NT2/D1 (cell line): Measurements from ENCODE around the gene PARD3.

Source experiments
- DNase-seq: peaks from one replicate; pipeline ENCODE4 v3.0.0-alpha.2; 2011; ENCODE audit warnings: low read depth, low spot score
- H3K27me3 ChIP-seq: 2 replicates; pipeline ENCODE4 v1.6.0; 2011; ENCODE audit warnings: mild to moderate bottlenecking; ENCODE audit not compliant: insufficient read length, insufficient read depth
- H3K36me3 ChIP-seq: 2 replicates; pipeline ENCODE4 v1.6.1; 2011; ENCODE audit warnings: mild to moderate bottlenecking, low read length, mixed read lengths; ENCODE audit not compliant: insufficient read depth, insufficient read length
- H3K4me1 ChIP-seq: 2 replicates; pipeline ENCODE4 v1.5.1; 2011; ENCODE audit not compliant: insufficient read depth, insufficient read length
- H3K4me3 ChIP-seq: 2 replicates; pipeline ENCODE4 v1.5.1; 2011; ENCODE audit warnings: low read depth; ENCODE audit not compliant: insufficient read length
- H3K9ac ChIP-seq: 2 replicates; pipeline ENCODE4 v1.6.0; 2011; ENCODE audit warnings: low read depth; ENCODE audit not compliant: insufficient read length
- H3K9me3 ChIP-seq: 2 replicates; pipeline ENCODE4 v1.5.1; 2011; ENCODE audit warnings: mild to moderate bottlenecking, low read length; ENCODE audit not compliant: insufficient read depth
- SUZ12 ChIP-seq: IDR thresholded peaks from 2 replicates; pipeline ENCODE4 v1.6.1; 2011; ENCODE audit not compliant: insufficient read length, insufficient read depth; ENCODE audit errors: extremely low read depth
- YY1 ChIP-seq: IDR thresholded peaks from 2 replicates; pipeline ENCODE4 v1.6.1; 2011; ENCODE audit not compliant: insufficient read length, insufficient read depth
- ZNF274 ChIP-seq: IDR thresholded peaks from 2 replicates; pipeline ENCODE4 v1.6.1; 2011; ENCODE audit warnings: mild to moderate bottlenecking, low read depth, low read length

PARD3 gene

GRCh38 chr10:34544400-34544799 lies 270.7 kb downstream of the PARD3 start:
- no peak for TF ChIP-seq YY1
- TF ChIP-seq ZNF274 = no peak
- TF ChIP-seq SUZ12 = no peak
- H3K9ac ChIP-seq = no peak overlapping the region
- H3K4me3 ChIP-seq = no peak overlapping the region
- DNase-seq = no peak
- H3K36me3 ChIP-seq = no peaks in the 10 kb centered on the region
- no peaks in the 10 kb centered on the region for H3K4me1 ChIP-seq
- no peaks in the 10 kb centered on the region for H3K9me3 ChIP-seq
- H3K27me3 ChIP-seq = no peaks in the 10 kb centered on the region

- H3K9ac ChIP-seq = no peak overlapping the region
- H3K9me3 ChIP-seq = no peaks in the 10 kb centered on the region
- no peak overlapping the region for H3K4me3 ChIP-seq
- DNase-seq = no peak
- H3K4me1 ChIP-seq = no peaks in the 10 kb centered on the region
- no peaks in the 10 kb centered on the region for H3K27me3 ChIP-seq
- H3K36me3 ChIP-seq = no peaks in the 10 kb centered on the region
- TF ChIP-seq ZNF274 (no peak), SUZ12 (no peak), YY1 (no peak)
These were observed 271.4 kb downstream of the PARD3 start for GRCh38 chr10:34543716-34544115.

DNA sequence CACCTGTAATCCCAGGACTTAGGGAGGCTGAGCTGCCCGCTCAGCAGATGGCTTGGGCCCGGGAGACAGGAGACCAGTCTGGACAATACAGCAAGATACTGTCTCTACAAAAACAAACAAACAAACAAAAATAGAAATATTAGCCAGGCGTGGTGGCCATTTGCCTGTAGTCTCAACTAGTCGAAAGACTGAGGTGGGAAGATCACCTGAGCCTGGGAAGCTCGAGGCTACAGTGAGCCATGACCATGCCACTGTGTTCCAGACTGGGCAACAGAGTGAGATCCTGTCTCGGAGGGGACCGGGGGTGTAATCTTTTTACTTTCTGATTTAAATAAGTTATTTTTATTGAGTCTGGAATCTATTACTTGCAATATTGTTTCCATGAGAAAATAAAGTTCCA lies 274.6 kb downstream of the PARD3 start:
- no peaks in the 10 kb centered on the region for H3K27me3 ChIP-seq
- no peaks in the 10 kb centered on the region for H3K36me3 ChIP-seq
- TF ChIP-seq YY1 (no peak), SUZ12 (no peak), ZNF274 (no peak)
- H3K9me3 ChIP-seq = no peaks in the 10 kb centered on the region
- no peak for DNase-seq
- no peak overlapping the region for H3K9ac ChIP-seq
- H3K4me1 ChIP-seq = no peaks in the 10 kb centered on the region
- H3K4me3 ChIP-seq = no peak overlapping the region

DNA sequence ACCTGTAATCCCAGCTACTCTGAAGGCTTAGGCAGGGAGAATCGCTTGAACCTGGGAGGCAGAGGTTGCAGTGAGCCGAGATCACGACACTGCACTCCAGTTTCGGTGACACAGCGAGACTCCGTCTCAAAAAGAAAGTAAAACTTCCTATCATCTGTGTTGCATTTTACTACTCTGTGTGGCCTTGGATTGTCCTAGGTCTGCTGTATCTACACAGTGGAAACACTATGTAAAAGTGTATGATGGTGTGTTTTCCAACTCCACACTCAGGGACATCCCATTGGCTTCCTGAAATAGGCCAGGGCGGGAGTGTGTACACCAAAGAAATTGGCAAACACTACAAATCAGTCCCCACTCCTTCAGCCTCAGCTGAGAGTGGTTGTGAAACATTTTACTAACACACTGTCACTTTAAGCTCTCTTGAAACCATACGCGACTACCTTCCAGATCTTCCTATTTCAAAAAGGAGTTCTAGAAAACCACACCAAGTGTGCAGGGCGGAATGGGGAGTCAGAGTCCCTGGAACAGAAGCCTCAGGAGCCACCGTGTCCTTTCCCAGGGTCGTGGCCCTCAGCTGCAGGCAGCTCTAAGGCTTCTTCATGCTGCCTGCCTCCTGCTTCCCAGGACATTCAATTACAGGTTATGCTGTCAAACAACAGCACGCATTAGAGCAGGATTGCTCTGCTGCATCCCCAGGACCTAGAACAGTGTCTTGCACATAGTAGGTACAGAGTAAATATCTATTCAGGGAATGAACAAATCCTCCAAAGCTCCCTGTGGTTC lies 275.4 kb downstream of the PARD3 start:
- H3K4me3 ChIP-seq = no peak overlapping the region
- H3K36me3 ChIP-seq = no peaks in the 10 kb centered on the region
- H3K9me3 ChIP-seq = no peaks in the 10 kb centered on the region
- H3K4me1 ChIP-seq = no peaks in the 10 kb centered on the region
- H3K27me3 ChIP-seq = no peaks in the 10 kb centered on the region
- TF ChIP-seq ZNF274 (no peak), YY1 (no peak), SUZ12 (no peak)
- DNase-seq = no peak
- no peak overlapping the region for H3K9ac ChIP-seq

GRCh38 chr10:34538281-34538829 lies 276.7 kb downstream of the PARD3 start:
- DNase-seq = no peak
- TF ChIP-seq SUZ12 (no peak), ZNF274 (no peak), YY1 (no peak)
- no peaks in the 10 kb centered on the region for H3K4me1 ChIP-seq
- H3K36me3 ChIP-seq = no peaks in the 10 kb centered on the region
- H3K9ac ChIP-seq = no peak overlapping the region
- H3K27me3 ChIP-seq = no peaks in the 10 kb centered on the region
- H3K4me3 ChIP-seq = no peak overlapping the region
- H3K9me3 ChIP-seq = no peaks in the 10 kb centered on the region

DNA sequence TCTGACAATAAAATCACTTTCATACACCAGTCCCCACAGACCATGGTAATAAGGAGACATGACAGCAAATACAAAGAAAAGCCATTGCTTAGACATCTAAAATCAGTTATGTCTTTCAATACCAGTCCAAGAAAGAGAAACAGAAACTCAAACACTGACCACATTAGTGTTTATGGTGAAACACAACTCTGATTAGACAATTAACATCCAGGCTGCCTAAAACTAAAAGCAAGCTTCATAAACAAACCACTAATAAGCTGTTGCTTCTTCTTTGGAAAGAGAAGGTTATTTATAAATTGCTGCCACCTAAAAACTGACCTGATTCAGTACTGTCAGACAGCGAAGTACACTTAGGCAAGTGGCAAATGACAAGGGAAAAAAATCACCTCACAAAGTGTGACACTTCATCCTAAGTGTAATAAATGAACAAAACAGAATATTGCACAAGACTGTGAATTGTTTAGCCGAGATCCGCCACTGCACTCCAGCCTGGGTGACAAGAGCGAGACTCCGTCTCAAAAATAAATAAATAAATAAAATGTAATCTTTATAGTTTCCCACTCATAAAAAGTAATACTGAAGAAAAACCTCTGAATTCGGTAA lies 277.4 kb downstream of the PARD3 start:
- TF ChIP-seq ZNF274 = no peak
- TF ChIP-seq SUZ12 = no peak
- TF ChIP-seq YY1 = no peak
- Histone ChIP-seq H3K4me1 (no peaks in the 10 kb centered on the region), H3K9ac (no peak overlapping the region), H3K4me3 (no peak overlapping the region), H3K9me3 (no peaks in the 10 kb centered on the region), H3K27me3 (no peaks in the 10 kb centered on the region), H3K36me3 (no peaks in the 10 kb centered on the region)
- no peak for DNase-seq

GRCh38 chr10:34535872-34536271 lies 279.2 kb downstream of the PARD3 start:
- Histone ChIP-seq H3K9ac (no peak overlapping the region), H3K36me3 (no peaks in the 10 kb centered on the region), H3K9me3 (peaks cover 8% of the 10 kb centered on the region), H3K4me3 (no peak overlapping the region), H3K27me3 (no peaks in the 10 kb centered on the region), H3K4me1 (no peaks in the 10 kb centered on the region)
- no peak for DNase-seq
- no peak for TF ChIP-seq ZNF274
- no peak for TF ChIP-seq YY1
- TF ChIP-seq SUZ12 = no peak

DNA sequence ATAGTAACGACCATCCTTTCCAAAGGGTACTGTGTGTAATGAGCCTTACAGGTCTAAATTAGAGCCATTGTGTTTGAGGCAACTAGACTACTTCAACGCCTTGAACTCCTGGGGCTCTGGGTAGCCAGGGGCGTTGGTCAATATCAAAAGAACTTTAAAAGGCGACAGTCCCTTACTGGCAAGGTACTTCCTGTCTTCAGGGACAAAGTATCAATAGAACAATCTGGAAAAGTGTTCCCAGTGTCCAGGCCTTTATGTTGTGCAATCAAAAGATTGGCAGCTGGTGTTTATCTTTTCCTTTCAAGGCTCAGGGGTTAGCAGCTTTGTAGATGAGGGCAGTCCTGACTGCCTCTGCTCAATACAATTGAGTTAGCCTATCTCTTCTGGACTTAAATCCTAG lies 284.3 kb downstream of the PARD3 start:
- no peaks in the 10 kb centered on the region for H3K27me3 ChIP-seq
- H3K9me3 ChIP-seq = peaks cover 8% of the 10 kb centered on the region
- DNase-seq = no peak
- no peaks in the 10 kb centered on the region for H3K4me1 ChIP-seq
- no peaks in the 10 kb centered on the region for H3K36me3 ChIP-seq
- TF ChIP-seq YY1 (no peak), ZNF274 (no peak), SUZ12 (no peak)
- H3K9ac ChIP-seq = no peak overlapping the region
- no peak overlapping the region for H3K4me3 ChIP-seq
